CD14-positive monocyte (primary cell): ENCODE results near the gene INHBC. TPM values are rescaled to one million over a fixed set of nuclear protein-coding genes. Genes with fewer than 3 reads are reported as not detected.

Source experiments
- DNase-seq, 3 donors: peaks; one replicate each; pipeline ENCODE4 v3.0.0-alpha.2; 2011 to 2022
- H2AFZ ChIP-seq: 2 replicates; pipeline ENCODE4 v1.6.0; 2012; ENCODE audit warnings: mild to moderate bottlenecking, low read depth, low read length, inconsistent platforms; ENCODE audit not compliant: insufficient read depth, poor library complexity, severe bottlenecking
- H3K27ac ChIP-seq, 2 donors: 1 replicate in 1 of 2; 2 replicates in 1 of 2; pipeline ENCODE4 v1.5.1; 2012 to 2013; ENCODE audit warnings: low read length in 2 of 2, control low read depth in 1 of 2, inconsistent platforms in 1 of 2, low read depth in 1 of 2, mild to moderate bottlenecking in 1 of 2
- H3K27me3 ChIP-seq, 2 donors: one replicate each; pipeline versions ENCODE4 v1.6.0 to v1.6.1; 2011 to 2013; ENCODE audit warnings: low read length in 2 of 2; ENCODE audit not compliant: control insufficient read depth in 2 of 2, insufficient read depth in 2 of 2
- H3K36me3 ChIP-seq, 2 donors: replicated peaks in 1 of 2; 1 replicate in 1 of 2; 2 replicates in 1 of 2; pipeline versions ENCODE4 v1.5.1 to v1.6.1; 2012 to 2013; ENCODE audit warnings: low read length in 2 of 2, control low read depth in 1 of 2, inconsistent platforms in 1 of 2, mild to moderate bottlenecking in 1 of 2; ENCODE audit not compliant: insufficient read depth in 2 of 2, control insufficient read depth in 1 of 2
- H3K4me1 ChIP-seq, 2 donors: 1 replicate in 1 of 2; 2 replicates in 1 of 2; pipeline versions ENCODE4 v1.5.1 to v1.6.1; 2012 to 2013; ENCODE audit warnings: low read length in 2 of 2, control low read depth in 1 of 2, inconsistent platforms in 1 of 2, mild to moderate bottlenecking in 1 of 2, moderate library complexity in 1 of 2; ENCODE audit not compliant: insufficient read depth in 2 of 2, control insufficient read depth in 1 of 2
- H3K4me2 ChIP-seq: replicated peaks from 2 replicates; pipeline ENCODE3; 2012; ENCODE audit warnings: low read length, moderate library complexity, mild to moderate bottlenecking; ENCODE audit not compliant: poor library complexity, severe bottlenecking; ENCODE audit errors: extremely low read depth
- H3K4me3 ChIP-seq, 3 experiments: fragments of 200-600 bp in 1 of 3; sonication (generic) in 1 of 3; replicated peaks in 1 of 3; 1 replicate in 2 of 3; 2 replicates in 1 of 3; pipeline ENCODE4 v1.5.1; 2011 to 2013; ENCODE audit warnings: low read length in 3 of 3, mild to moderate bottlenecking in 3 of 3, control low read depth in 2 of 3, low read depth in 2 of 3, inconsistent platforms in 1 of 3, moderate library complexity in 1 of 3
- H3K79me2 ChIP-seq: 2 replicates; pipeline ENCODE4 v1.6.0; 2012; ENCODE audit warnings: mild to moderate bottlenecking, control low read depth, inconsistent platforms, low read length, moderate library complexity; ENCODE audit not compliant: insufficient read depth
- H3K9ac ChIP-seq: 2 replicates; pipeline ENCODE4 v1.6.0; 2017; ENCODE audit warnings: low read length, mild to moderate bottlenecking; ENCODE audit not compliant: insufficient read depth, poor library complexity, severe bottlenecking
- H3K9me3 ChIP-seq, 2 donors: replicated peaks in 1 of 2; 1 replicate in 1 of 2; 2 replicates in 1 of 2; pipeline versions ENCODE4 v1.5.1 to v1.6.1; 2012 to 2013; ENCODE audit warnings: low read length in 2 of 2, control low read depth in 1 of 2; ENCODE audit not compliant: control insufficient read depth in 1 of 2, insufficient read depth in 1 of 2
- H4K20me1 ChIP-seq: 2 replicates; pipeline ENCODE4 v1.6.0; 2012; ENCODE audit warnings: mild to moderate bottlenecking, low read length, control low read depth, moderate library complexity; ENCODE audit not compliant: insufficient read depth
- H3K27ac Mint-ChIP-seq, 7 donors: one replicate each; pipeline ENCODE4 v1.8.0; 2020; ENCODE audit warnings: mild to moderate bottlenecking in 7 of 7, mixed read lengths in 7 of 7, moderate library complexity in 6 of 7, inconsistent platforms in 2 of 7
- H3K27me3 Mint-ChIP-seq, 3 donors: one replicate each; pipeline ENCODE4 v1.8.0; 2021 to 2022; ENCODE audit warnings: low read depth in 3 of 3, mild to moderate bottlenecking in 3 of 3, mixed read lengths in 3 of 3, moderate library complexity in 3 of 3, inconsistent platforms in 1 of 3
- H3K36me3 Mint-ChIP-seq, 2 donors: one replicate each; pipeline ENCODE4 v1.8.0; 2020; ENCODE audit warnings: mixed read lengths in 2 of 2, inconsistent platforms in 1 of 2, mild to moderate bottlenecking in 1 of 2
- H3K4me1 Mint-ChIP-seq: one replicate; pipeline ENCODE4 v1.8.0; 2020; ENCODE audit warnings: mild to moderate bottlenecking, mixed read lengths
- H3K4me3 Mint-ChIP-seq, 2 donors: one replicate each; pipeline ENCODE4 v1.8.0; 2020; ENCODE audit warnings: mild to moderate bottlenecking in 2 of 2, mixed read lengths in 2 of 2, moderate library complexity in 1 of 2
- H3K9me3 Mint-ChIP-seq, 7 donors: one replicate each; pipeline ENCODE4 v1.8.0; 2020 to 2022; ENCODE audit warnings: mixed read lengths in 7 of 7, mild to moderate bottlenecking in 6 of 7, moderate library complexity in 6 of 7, inconsistent platforms in 2 of 7
- WGBS: methylation state at CpG from one replicate; pipeline ENCODE4 v1.1.5; 2013; ENCODE audit warnings: missing lambda C conversion rate; ENCODE audit not compliant: insufficient coverage; 5-methylcytosine and 5-hydroxymethylcytosine counted together
- intact Hi-C, 2 donors: fragments of 100-400 bp; cut with micrococcal nuclease; formaldehyde crosslinking; loops; one replicate each; pipeline versions ENCODE4 v1.15.0 to v1.15.1; 2023
- polyA plus RNA-seq, 3 donors: library from polyadenylated mRNA; depleted of rRNA in 1 of 3; unstranded in 2 of 3; stranded (reverse) in 1 of 3; fragments of 300-500 nt in 2 of 3; fragments of >200 nt in 1 of 3; fragmentation: Illumina TruSeq in 2 of 3; gene quantifications; 1 replicate in 2 of 3; 2 replicates in 1 of 3; pipeline ENCODE4 v1.2.3, GENCODE V29; 2012 to 2021
- TF ChIP-seq, protein P1 (sequence below): fragments of 200-600 bp; IDR thresholded peaks from one replicate; pipeline ENCODE4 v1.8.0; 2022; ENCODE audit warnings: antibody characterized with exemption, mild to moderate bottlenecking

The INHBC gene
- polyA plus RNA-seq, 3 donors, result not detected

DNA sequence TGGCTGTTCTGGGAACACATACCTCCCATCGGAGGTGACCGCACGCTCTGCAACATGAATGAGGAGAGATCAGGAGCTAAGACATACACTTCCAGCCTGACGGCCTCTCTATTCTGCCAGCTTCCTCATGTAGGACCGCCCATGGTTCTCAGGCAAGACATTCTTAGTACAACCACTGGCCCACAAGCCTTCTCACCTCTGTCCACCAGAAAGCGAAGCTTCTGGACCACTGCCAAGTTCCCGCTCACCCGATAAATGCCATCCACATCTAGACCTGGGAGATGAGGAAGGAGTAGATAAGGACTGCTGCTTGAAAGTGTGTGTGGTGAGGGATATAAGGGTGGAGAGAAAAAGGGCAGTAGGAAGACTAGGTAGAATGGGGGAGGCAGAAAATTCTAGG is 39.8 kb downstream of the INHBC start:
- WGBS, result 94% methylated on average over 3 of the region's 8 CpGs
- peak overlapping the region in 1 of 3 experiments; percentile 100 for H3K4me3 ChIP-seq
- intact Hi-C loops, result loop anchor here in 1 of 2 donors (10.0 kb wide), 2 partner anchors 70 to 150 kb away; partner anchors contain the start of gene DCTN2
- Mint-ChIP-seq H3K4me1 (peaks cover 73% of the 10 kb centered on the region), H3K36me3 (peaks cover 43 to 63% of the 10 kb centered on the region in 2 donors), H3K9me3 (peaks cover 0 to 1% (median 0%) of the 10 kb centered on the region in 7 donors), H3K4me3 (peak overlapping the region in 1 of 2 donors; percentile 14), H3K27me3 (peaks cover 0 to 1% (median 0%) of the 10 kb centered on the region in 3 donors), H3K27ac (peak overlapping the region in 4 of 7 donors; percentile 30 to 80 (median 50))
- no peak overlapping the region for H2AFZ ChIP-seq
- H3K9ac ChIP-seq, result no peak overlapping the region
- TF ChIP-seq, protein P1, sequence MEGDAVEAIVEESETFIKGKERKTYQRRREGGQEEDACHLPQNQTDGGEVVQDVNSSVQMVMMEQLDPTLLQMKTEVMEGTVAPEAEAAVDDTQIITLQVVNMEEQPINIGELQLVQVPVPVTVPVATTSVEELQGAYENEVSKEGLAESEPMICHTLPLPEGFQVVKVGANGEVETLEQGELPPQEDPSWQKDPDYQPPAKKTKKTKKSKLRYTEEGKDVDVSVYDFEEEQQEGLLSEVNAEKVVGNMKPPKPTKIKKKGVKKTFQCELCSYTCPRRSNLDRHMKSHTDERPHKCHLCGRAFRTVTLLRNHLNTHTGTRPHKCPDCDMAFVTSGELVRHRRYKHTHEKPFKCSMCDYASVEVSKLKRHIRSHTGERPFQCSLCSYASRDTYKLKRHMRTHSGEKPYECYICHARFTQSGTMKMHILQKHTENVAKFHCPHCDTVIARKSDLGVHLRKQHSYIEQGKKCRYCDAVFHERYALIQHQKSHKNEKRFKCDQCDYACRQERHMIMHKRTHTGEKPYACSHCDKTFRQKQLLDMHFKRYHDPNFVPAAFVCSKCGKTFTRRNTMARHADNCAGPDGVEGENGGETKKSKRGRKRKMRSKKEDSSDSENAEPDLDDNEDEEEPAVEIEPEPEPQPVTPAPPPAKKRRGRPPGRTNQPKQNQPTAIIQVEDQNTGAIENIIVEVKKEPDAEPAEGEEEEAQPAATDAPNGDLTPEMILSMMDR, result no peak
- H3K4me2 ChIP-seq, result peak overlapping the region; percentile 89
- DNase-seq, result no peak
- H3K36me3 ChIP-seq, result peaks cover 54 to 62% of the 10 kb centered on the region in 2 donors
- peak overlapping the region in 1 of 2 donors; percentile 46 for H3K27ac ChIP-seq
- peaks cover 72% of the 10 kb centered on the region for H4K20me1 ChIP-seq
- no peaks in the 10 kb centered on the region for H3K27me3 ChIP-seq
- peaks cover 74% of the 10 kb centered on the region for H3K79me2 ChIP-seq
- H3K4me1 ChIP-seq, result peaks cover 57 to 86% of the 10 kb centered on the region in 2 donors
- no peaks in the 10 kb centered on the region for H3K9me3 ChIP-seq

DNA sequence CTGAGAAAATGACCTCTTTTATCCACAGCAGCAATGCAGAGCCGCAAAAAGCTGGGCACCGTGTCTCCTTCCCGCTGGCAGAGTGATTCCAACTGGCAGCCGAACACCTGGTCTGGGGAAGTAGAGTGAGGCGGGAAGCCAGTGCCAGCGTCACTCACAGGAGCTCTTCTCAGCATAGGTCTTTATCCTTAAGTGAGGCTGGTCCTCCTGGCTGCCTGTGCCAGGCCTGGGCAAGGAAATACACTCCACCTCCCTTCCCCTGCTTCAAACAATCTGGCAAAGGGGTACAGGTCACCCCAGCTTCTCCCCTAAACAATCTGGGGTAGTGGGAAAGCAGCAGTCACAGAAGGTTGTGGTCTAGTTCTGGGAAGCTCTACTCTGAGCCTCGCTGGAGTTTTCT is 40.3 kb downstream of the INHBC start:
- intact Hi-C loops, result loop anchor here (5.0 to 10.0 kb wide), 4 partner anchors 47 to 150 kb away; partner anchors contain the start of genes DCTN2 (in 2 of the 2), DDIT3 (in 1 of the 2) and MBD6 (in 1 of the 2)
- Histone ChIP-seq H3K4me3 (peak overlapping the region in 1 of 3 experiments; percentile 100), H3K36me3 (peaks cover 50 to 57% of the 10 kb centered on the region in 2 donors), H2AFZ (no peak overlapping the region), H3K9ac (no peak overlapping the region), H3K4me2 (peak overlapping the region; percentile 89), H4K20me1 (peaks cover 67% of the 10 kb centered on the region), H3K4me1 (peaks cover 61 to 86% of the 10 kb centered on the region in 2 donors), H3K27ac (peak overlapping the region in 1 of 2 donors; percentile 46), H3K79me2 (peaks cover 77% of the 10 kb centered on the region), H3K9me3 (no peaks in the 10 kb centered on the region), H3K27me3 (no peaks in the 10 kb centered on the region)
- no peak for DNase-seq
- Mint-ChIP-seq H3K36me3 (peaks cover 39 to 59% of the 10 kb centered on the region in 2 donors), H3K9me3 (peaks cover 0 to 1% (median 0%) of the 10 kb centered on the region in 7 donors), H3K4me3 (peak overlapping the region; percentile 14 to 26), H3K27ac (peak overlapping the region in 4 of 7 donors; percentile 30 to 80 (median 36)), H3K4me1 (peaks cover 73% of the 10 kb centered on the region), H3K27me3 (peaks cover 0 to 2% (median 1%) of the 10 kb centered on the region in 3 donors)
- TF ChIP-seq, protein P1, result no peak
- WGBS, result 94% methylated on average over 4 of the region's 7 CpGs
